ENCODE data around the gene ISOC2.
"Not testable (repeated sequence)": the region's sequence is repeated elsewhere in the genome, so short reads cannot be mapped to it uniquely, and the experiment has no call there.

ISOC2 gene

DNA sequence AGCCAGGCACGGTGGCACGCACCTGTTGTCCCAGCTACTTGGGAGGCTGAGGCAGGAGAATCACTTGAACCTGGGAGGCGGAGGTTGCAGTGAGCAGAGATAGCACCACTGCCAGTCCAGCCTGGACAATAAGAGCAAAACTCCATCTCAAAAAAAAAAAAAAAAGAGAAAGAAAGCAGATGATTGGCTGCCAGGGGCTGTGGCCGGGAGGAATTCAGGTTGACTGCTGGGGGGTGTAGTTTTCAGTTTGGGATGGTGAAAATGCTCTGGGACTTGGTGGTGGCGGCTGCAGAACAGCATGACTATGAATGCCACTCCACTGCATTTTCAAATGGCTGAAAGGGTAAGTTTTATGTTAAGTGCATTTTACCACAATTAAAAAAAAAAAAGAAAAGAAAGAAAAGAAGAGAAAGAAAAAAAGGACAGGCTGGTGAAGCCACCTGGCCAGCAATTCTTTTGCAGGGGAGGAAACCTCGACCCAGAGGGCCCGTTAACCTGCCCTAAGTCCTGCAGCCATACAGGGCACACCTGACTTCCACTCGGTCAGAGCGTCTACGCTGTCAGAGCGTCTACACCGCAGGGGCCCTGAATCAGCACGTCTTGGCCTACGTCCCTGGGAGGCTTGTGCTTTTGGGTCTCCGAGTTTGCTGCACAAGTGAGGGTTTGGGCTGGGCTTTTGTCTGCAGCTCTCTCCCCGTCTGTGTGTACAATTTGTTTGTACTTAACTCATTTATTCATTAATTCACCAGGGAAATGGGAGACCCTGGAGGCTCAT lies 3.6 kb downstream of the ISOC2 start:
- DNase-seq (ENCODE audit: low spot score) = no peak

DNA sequence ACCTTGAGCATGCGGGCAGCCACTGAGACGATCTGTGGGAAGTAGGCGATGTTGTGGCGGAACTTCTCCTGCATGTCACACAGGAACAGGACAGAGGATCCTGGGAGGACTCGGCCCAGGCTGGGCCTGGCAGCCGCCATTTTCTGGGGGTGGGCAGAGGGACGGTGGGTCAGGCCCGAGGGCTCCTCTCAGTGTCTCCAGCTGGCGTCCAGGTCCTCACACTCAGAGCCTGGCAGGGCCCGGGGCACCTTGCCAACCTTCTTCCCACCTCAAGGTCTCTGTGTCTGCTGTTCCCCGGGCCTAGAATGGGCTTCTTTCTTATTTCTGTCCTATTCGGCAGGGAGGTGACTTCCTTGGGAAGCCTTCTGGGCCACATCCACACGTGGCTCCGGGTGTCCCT lies 5.1 kb downstream of the ISOC2 start:
- DNase-seq (ENCODE audit: low spot score) = no peak

- no peak for DNase-seq (ENCODE audit: low spot score)
These were observed 5.7 kb downstream of the ISOC2 start for GRCh38 chr19:55455576-55456235.

GRCh38 chr19:55454787-55455243 lies 6.6 kb downstream of the ISOC2 start:
- DNase-seq (ENCODE audit: low spot score) = peak; percentile 80

DNA sequence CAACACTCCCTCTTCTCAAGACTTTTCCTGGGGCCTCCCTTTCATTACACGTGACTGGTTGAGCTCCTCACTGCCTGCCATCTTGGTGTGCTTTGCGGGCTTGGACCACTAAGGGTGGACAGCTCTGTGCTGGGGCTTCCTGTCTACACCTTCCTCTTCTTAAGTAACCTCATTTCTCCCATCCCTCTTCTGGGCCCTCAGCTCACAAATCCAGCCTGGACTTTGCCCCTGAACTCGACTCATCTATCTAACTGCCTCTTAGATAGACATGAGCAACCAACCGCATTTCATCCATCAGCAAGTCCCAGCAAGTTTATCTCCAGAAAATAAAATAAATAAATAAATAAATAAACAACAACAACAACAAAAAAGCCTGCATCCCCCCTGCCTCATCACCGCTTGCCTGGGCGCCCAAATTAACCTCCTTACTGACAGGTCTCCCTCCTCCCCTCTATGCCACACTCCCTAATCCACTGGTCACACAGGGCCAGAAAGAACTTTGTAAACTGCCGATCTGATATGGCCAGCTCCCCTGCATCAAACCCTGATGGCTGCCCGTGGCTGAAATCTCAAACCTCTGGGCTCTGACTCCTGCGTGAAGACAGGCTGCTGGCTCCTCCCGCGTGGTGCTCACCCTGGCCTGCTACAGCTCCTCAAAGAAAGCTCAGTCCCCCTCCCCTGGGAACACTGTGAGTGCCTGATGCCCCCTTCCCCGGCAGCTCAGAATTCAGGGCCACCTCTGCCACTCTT lies 7.8 kb downstream of the ISOC2 start:
- DNase-seq (ENCODE audit: low spot score) = no peak

- DNase-seq (ENCODE audit: low spot score) = peak; percentile 76
These were observed 8.6 kb downstream of the ISOC2 start for GRCh38 chr19:55452749-55453346.

DNA sequence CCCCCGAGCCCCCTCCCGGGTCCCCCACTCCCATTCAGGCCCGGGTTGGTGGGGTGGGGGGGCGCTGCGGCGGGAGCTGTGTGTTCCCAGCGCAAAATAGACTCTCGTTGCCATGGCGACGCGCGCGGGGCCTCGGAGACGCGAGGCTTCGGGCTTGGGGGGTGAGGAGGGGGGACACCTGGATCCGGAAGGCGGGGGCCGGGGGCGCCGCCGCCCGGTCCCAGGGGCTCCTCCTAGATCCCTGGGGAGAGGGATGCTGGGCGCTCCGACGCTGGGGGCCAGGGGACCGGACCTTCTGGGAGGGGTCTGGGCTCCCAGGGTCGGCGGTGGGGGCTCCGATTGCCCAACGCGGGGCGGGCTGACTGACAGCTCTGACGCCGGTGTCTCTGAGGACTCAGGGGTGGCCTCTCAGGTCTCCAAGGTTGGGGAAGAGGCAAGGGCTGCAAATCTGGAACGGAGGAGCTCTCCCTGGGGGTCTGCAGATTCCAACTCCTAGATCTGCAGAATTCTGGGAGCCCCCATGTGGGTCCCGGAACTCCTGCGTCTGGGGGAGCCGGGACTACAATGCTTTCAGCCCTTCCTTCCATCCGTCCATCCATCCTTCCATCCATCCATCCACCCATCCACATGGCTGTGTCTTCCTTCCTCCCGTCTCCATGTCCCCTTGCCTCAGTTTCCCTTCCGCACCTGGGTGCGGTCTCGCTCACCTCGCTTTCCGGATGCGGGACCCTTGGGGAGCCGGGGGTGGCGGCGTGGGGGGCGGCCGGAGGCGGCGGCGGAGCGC lies 9.3 kb downstream of the ISOC2 start:
- DNase-seq (ENCODE audit: low spot score) = no peak

- DNase-seq (ENCODE audit: low spot score) = no peak
These were observed 10.1 kb downstream of the ISOC2 start for GRCh38 chr19:55451163-55451964.

DNA sequence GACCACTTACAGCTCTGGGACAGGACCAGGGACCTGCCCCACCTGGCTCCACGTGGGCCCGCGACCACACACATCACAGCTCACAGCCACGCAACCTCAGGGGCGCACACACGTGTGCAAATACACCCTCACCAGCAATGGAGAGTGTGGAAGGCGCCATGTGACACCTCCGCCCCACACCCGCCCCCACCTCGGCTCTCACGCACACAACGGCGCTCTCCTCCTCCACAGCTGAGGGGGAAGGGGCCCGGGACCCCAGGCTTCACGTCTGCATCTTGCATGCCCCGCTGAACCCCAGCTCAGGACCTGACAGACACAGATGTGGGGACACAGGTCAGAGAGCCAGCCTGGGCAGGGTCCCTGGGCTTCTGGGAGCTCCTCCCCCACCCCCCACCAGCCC lies 12.0 kb downstream of the ISOC2 start:
- DNase-seq (ENCODE audit: low spot score) = no peak

GRCh38 chr19:55448175-55448490 lies 13.3 kb downstream of the ISOC2 start:
- not testable (repeated sequence) for DNase-seq (ENCODE audit: low spot score)

DNA sequence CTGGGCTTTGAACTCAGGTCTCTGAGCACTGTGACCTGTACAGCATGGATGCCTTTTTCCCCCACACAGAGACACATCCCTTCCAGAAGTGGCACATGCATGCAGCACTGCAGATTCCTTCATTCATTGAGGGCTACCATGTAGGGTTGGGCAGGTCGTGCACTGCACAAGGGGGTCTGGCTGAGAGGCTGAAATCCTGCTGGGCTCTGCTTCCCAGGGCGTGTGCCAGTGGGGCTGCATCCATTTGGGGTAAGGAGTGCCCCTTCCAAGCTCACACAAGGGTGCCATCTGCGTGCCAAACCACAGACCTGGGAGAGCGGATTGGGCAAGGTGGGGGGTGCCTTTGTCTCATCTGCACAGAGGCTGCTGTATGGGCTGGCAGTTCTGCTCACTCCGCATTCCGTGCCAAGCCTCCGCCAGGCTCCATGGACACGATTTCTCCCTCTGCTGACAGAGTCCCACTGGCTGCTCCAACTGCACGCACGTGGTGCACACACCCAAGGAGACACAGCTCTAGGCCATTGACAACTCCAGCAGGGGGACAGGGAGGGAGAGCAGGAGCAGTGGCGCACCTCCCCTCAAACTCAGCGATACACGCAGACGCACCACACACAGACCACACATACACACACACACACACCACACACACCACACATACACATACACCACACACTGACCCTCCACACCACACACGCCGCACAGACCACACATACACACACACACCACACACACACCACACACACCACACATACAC lies 13.8 kb downstream of the ISOC2 start:
- peak; percentile 59 for DNase-seq (ENCODE audit: low spot score)

DNA sequence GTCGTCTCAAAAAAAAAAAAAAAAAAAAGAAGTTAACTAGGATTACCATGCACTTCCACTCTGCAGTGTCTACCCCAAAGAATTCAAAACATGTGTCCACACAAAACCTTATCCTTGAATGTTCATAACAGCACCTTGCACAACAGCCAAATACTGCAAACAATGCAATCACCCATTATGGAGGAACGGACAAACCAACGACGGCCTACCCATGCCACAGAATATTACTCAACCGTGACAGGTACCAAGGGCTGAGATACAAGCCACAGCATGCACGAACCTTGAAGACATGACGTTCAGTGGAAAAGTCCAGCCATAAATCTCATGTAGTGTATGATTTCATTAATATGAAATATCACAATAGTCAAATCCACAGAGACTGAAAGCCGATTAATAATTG lies 15.4 kb downstream of the ISOC2 start:
- no peak for DNase-seq (ENCODE audit: low spot score)

DNA sequence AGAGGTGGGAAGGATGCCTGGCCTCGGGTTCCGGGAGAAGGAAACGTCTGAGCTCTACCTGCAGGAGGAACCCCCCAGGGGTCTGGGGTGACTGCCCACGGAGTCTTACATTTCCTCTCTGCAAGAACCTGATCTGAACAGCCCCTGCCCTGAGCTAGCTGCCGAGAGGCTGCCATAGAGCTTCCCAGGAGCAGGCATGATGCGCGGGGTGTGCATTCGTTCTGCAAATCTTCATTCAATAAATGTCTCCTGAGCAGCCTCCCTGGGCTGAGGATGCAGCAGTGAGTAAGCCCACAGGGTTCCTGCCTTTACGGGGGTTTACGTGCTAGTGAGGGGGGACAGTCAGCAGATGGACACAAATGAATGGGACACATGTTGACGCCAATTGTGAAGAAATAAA lies 16.8 kb downstream of the ISOC2 start:
- no peak for DNase-seq (ENCODE audit: low spot score)

GRCh38 chr19:55443824-55444480 lies 17.5 kb downstream of the ISOC2 start:
- no peak for DNase-seq (ENCODE audit: low spot score)

GRCh38 chr19:55443045-55443823 lies 18.2 kb downstream of the ISOC2 start, which contains the start of gene SHISA7:
SHISA7 (minus strand) TSS chr19:55443300; CDS start chr19:55442863, 437 bp downstream.
- DNase-seq (ENCODE audit: low spot score) = no peak

- no peak for DNase-seq (ENCODE audit: low spot score)
These were observed 19.0 kb downstream of the ISOC2 start for GRCh38 chr19:55442372-55442961.

GRCh38 chr19:55441692-55442321 lies 19.6 kb downstream of the ISOC2 start:
- no peak for DNase-seq (ENCODE audit: low spot score)

DNA sequence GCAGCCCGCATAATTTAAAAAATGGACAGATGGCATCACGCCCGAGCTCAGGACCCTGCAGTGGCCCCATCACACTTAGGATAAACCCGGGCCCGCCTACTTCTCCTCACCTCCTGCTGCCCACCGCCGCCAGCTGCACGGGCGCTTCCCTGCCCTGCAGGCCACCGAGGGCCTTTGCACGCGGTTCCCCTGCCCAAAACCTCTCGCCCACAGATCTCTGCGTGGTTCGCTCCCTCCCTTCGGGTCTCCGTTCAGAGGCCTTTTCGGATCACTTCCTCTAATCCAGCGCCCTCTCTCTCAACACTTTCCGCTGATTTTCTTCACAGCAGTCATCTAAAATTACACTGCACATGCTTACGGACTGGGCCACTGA lies 20.1 kb downstream of the ISOC2 start:
- DNase-seq (ENCODE audit: low spot score) = no peak

Measured in hepatic stellate cell (primary cell).